ENCODE data around the gene DPYSL3.
"Not testable (repeated sequence)": the region's sequence is repeated elsewhere in the genome, so short reads cannot be mapped to it uniquely, and the experiment has no call there.

The DPYSL3 gene

GRCh38 chr5:147371290-147371689, 138.6 kb downstream of the DPYSL3 start:
- no peaks in the 10 kb centered on the region for H3K36me3 ChIP-seq (ENCODE audit: control insufficient read depth, insufficient read depth, low read length)
- no peaks in the 10 kb centered on the region for H3K9me3 ChIP-seq (ENCODE audit: control insufficient read depth, insufficient read depth, low read length)
- H3K4me3 ChIP-seq (ENCODE audit: low read length), result no peak overlapping the region
- H3K4me1 ChIP-seq (ENCODE audit: control insufficient read depth, insufficient read depth, low read length), result no peaks in the 10 kb centered on the region
- no peak overlapping the region for H3K27ac ChIP-seq (ENCODE audit: low read length)
- DNase-seq (ENCODE audit: low read depth, low spot score), result no peak
- no peaks in the 10 kb centered on the region for H3K27me3 ChIP-seq (ENCODE audit: control insufficient read depth, insufficient read depth, low read length)

GRCh38 chr5:147369742-147370374, 140.0 kb downstream of the DPYSL3 start:
- Histone ChIP-seq H3K27me3 (ENCODE audit: control insufficient read depth, insufficient read depth, low read length) (no peaks in the 10 kb centered on the region), H3K4me3 (ENCODE audit: low read length) (no peak overlapping the region), H3K9me3 (ENCODE audit: control insufficient read depth, insufficient read depth, low read length) (no peaks in the 10 kb centered on the region), H3K4me1 (ENCODE audit: control insufficient read depth, insufficient read depth, low read length) (no peaks in the 10 kb centered on the region), H3K27ac (ENCODE audit: low read length) (no peak overlapping the region), H3K36me3 (ENCODE audit: control insufficient read depth, insufficient read depth, low read length) (no peaks in the 10 kb centered on the region)
- no peak for DNase-seq (ENCODE audit: low read depth, low spot score)
- WGBS (ENCODE audit: insufficient coverage, insufficient read length), result no CpG with 5 or more reads among the region's 2 CpGs

- WGBS (ENCODE audit: insufficient coverage, insufficient read length), result no CpG with 5 or more reads among the region's 6 CpGs
- not testable (repeated sequence) for DNase-seq (ENCODE audit: low read depth, low spot score)
These were observed 142.5 kb downstream of the DPYSL3 start for GRCh38 chr5:147367381-147367780.

GRCh38 chr5:147361441-147362175, 148.3 kb downstream of the DPYSL3 start:
- DNase-seq (ENCODE audit: low read depth, low spot score), result no peak
- Histone ChIP-seq H3K27me3 (ENCODE audit: control insufficient read depth, insufficient read depth, low read length) (no peaks in the 10 kb centered on the region), H3K4me3 (ENCODE audit: low read length) (no peak overlapping the region), H3K27ac (ENCODE audit: low read length) (no peak overlapping the region), H3K9me3 (ENCODE audit: control insufficient read depth, insufficient read depth, low read length) (no peaks in the 10 kb centered on the region), H3K4me1 (ENCODE audit: control insufficient read depth, insufficient read depth, low read length) (no peaks in the 10 kb centered on the region), H3K36me3 (ENCODE audit: control insufficient read depth, insufficient read depth, low read length) (no peaks in the 10 kb centered on the region)
- WGBS (ENCODE audit: insufficient coverage, insufficient read length), result no CpG with 5 or more reads among the region's 4 CpGs

More at GRCh38 chr5:147367381-147367780, 142.5 kb downstream of the DPYSL3 start:
- not testable (repeated sequence) for H3K4me1 ChIP-seq (ENCODE audit: control insufficient read depth, insufficient read depth, low read length); H3K27me3 ChIP-seq (ENCODE audit: control insufficient read depth, insufficient read depth, low read length); H3K4me3 ChIP-seq (ENCODE audit: low read length); H3K27ac ChIP-seq (ENCODE audit: low read length); H3K9me3 ChIP-seq (ENCODE audit: control insufficient read depth, insufficient read depth, low read length); H3K36me3 ChIP-seq (ENCODE audit: control insufficient read depth, insufficient read depth, low read length)

GRCh38 chr5:147360816-147361215, 149.1 kb downstream of the DPYSL3 start:
- Histone ChIP-seq H3K27me3 (ENCODE audit: control insufficient read depth, insufficient read depth, low read length) (no peaks in the 10 kb centered on the region), H3K4me1 (ENCODE audit: control insufficient read depth, insufficient read depth, low read length) (no peaks in the 10 kb centered on the region), H3K27ac (ENCODE audit: low read length) (no peak overlapping the region), H3K4me3 (ENCODE audit: low read length) (no peak overlapping the region), H3K9me3 (ENCODE audit: control insufficient read depth, insufficient read depth, low read length) (no peaks in the 10 kb centered on the region), H3K36me3 (ENCODE audit: control insufficient read depth, insufficient read depth, low read length) (no peaks in the 10 kb centered on the region)
- no CpG with 5 or more reads among the region's 2 CpGs for WGBS (ENCODE audit: insufficient coverage, insufficient read length)
- no peak for DNase-seq (ENCODE audit: low read depth, low spot score)

GRCh38 chr5:147359581-147359980, 150.3 kb downstream of the DPYSL3 start:
- Histone ChIP-seq H3K36me3 (ENCODE audit: control insufficient read depth, insufficient read depth, low read length) (no peaks in the 10 kb centered on the region), H3K27me3 (ENCODE audit: control insufficient read depth, insufficient read depth, low read length) (no peaks in the 10 kb centered on the region), H3K27ac (ENCODE audit: low read length) (no peak overlapping the region), H3K4me1 (ENCODE audit: control insufficient read depth, insufficient read depth, low read length) (no peaks in the 10 kb centered on the region), H3K9me3 (ENCODE audit: control insufficient read depth, insufficient read depth, low read length) (no peaks in the 10 kb centered on the region), H3K4me3 (ENCODE audit: low read length) (no peak overlapping the region)
- no CpG with 5 or more reads among the region's 2 CpGs for WGBS (ENCODE audit: insufficient coverage, insufficient read length)
- no peak for DNase-seq (ENCODE audit: low read depth, low spot score)

- no CpG with 5 or more reads among the region's 1 CpG for WGBS (ENCODE audit: insufficient coverage, insufficient read length)
- Histone ChIP-seq H3K9me3 (ENCODE audit: control insufficient read depth, insufficient read depth, low read length) (no peaks in the 10 kb centered on the region), H3K4me3 (ENCODE audit: low read length) (no peak overlapping the region), H3K4me1 (ENCODE audit: control insufficient read depth, insufficient read depth, low read length) (no peaks in the 10 kb centered on the region), H3K36me3 (ENCODE audit: control insufficient read depth, insufficient read depth, low read length) (no peaks in the 10 kb centered on the region), H3K27me3 (ENCODE audit: control insufficient read depth, insufficient read depth, low read length) (no peaks in the 10 kb centered on the region), H3K27ac (ENCODE audit: low read length) (no peak overlapping the region)
- no peak for DNase-seq (ENCODE audit: low read depth, low spot score)
These were observed 150.8 kb downstream of the DPYSL3 start for GRCh38 chr5:147359101-147359500.

- Histone ChIP-seq H3K4me1 (ENCODE audit: control insufficient read depth, insufficient read depth, low read length) (no peaks in the 10 kb centered on the region), H3K27ac (ENCODE audit: low read length) (no peak overlapping the region), H3K9me3 (ENCODE audit: control insufficient read depth, insufficient read depth, low read length) (no peaks in the 10 kb centered on the region), H3K4me3 (ENCODE audit: low read length) (no peak overlapping the region), H3K36me3 (ENCODE audit: control insufficient read depth, insufficient read depth, low read length) (no peaks in the 10 kb centered on the region), H3K27me3 (ENCODE audit: control insufficient read depth, insufficient read depth, low read length) (no peaks in the 10 kb centered on the region)
- WGBS (ENCODE audit: insufficient coverage, insufficient read length), result no CpG with 5 or more reads among the region's 2 CpGs
- no peak for DNase-seq (ENCODE audit: low read depth, low spot score)
These were observed 160.6 kb downstream of the DPYSL3 start for GRCh38 chr5:147349241-147349640.

GRCh38 chr5:147348451-147348850, 161.4 kb downstream of the DPYSL3 start:
- no peak for DNase-seq (ENCODE audit: low read depth, low spot score)
- Histone ChIP-seq H3K27me3 (ENCODE audit: control insufficient read depth, insufficient read depth, low read length) (no peaks in the 10 kb centered on the region), H3K36me3 (ENCODE audit: control insufficient read depth, insufficient read depth, low read length) (no peaks in the 10 kb centered on the region), H3K4me3 (ENCODE audit: low read length) (no peak overlapping the region), H3K9me3 (ENCODE audit: control insufficient read depth, insufficient read depth, low read length) (no peaks in the 10 kb centered on the region), H3K4me1 (ENCODE audit: control insufficient read depth, insufficient read depth, low read length) (no peaks in the 10 kb centered on the region), H3K27ac (ENCODE audit: low read length) (no peak overlapping the region)
- no CpG with 5 or more reads among the region's 5 CpGs for WGBS (ENCODE audit: insufficient coverage, insufficient read length)

GRCh38 chr5:147348046-147348445, 161.8 kb downstream of the DPYSL3 start:
- no CpG with 5 or more reads among the region's 2 CpGs for WGBS (ENCODE audit: insufficient coverage, insufficient read length)
- no peak overlapping the region for H3K27ac ChIP-seq (ENCODE audit: low read length)
- no peak overlapping the region for H3K4me3 ChIP-seq (ENCODE audit: low read length)

More at GRCh38 chr5:147348046-147348445, 161.8 kb downstream of the DPYSL3 start:
- no peak for DNase-seq (ENCODE audit: low read depth, low spot score)
- Histone ChIP-seq H3K4me1 (ENCODE audit: control insufficient read depth, insufficient read depth, low read length) (no peaks in the 10 kb centered on the region), H3K36me3 (ENCODE audit: control insufficient read depth, insufficient read depth, low read length) (no peaks in the 10 kb centered on the region), H3K27me3 (ENCODE audit: control insufficient read depth, insufficient read depth, low read length) (no peaks in the 10 kb centered on the region), H3K9me3 (ENCODE audit: control insufficient read depth, insufficient read depth, low read length) (no peaks in the 10 kb centered on the region)

Measured in iPS DF 6.9 (cell line).